ENCODE data around the gene XDH.

The XDH gene

DNA sequence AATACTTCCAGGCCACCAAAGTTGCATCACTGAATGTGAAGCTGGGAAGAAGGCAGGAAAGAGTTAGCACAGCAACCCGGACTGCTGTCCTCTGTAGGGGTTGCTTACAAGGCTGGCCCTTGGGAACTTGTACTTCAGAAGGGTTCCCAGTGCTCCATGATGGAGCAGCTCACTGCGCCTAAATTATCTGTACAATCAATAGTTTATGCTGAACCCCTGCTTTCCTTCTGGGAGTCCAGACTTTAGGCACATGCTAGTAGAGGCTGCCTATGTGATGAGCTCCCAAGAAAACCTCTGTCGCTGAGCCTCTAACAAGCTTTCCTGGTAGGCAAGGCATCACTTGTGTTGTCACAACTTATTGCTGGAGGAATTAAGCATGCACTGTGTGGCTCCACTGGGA, 34.3 kb downstream of the XDH start:
- no peak for DNase-seq
- no peaks in the 10 kb centered on the region for H3K4me1 ChIP-seq
- peaks cover 4% of the 10 kb centered on the region; the same call in 1 of the 2 replicates for H3K27me3 ChIP-seq
- no peaks in the 10 kb centered on the region for H3K36me3 ChIP-seq
- no peaks in the 10 kb centered on the region for H3K9me3 ChIP-seq
- H3K4me3 ChIP-seq (ENCODE audit: low read depth, low read length): no peak overlapping the region
- TF ChIP-seq, protein P1, sequence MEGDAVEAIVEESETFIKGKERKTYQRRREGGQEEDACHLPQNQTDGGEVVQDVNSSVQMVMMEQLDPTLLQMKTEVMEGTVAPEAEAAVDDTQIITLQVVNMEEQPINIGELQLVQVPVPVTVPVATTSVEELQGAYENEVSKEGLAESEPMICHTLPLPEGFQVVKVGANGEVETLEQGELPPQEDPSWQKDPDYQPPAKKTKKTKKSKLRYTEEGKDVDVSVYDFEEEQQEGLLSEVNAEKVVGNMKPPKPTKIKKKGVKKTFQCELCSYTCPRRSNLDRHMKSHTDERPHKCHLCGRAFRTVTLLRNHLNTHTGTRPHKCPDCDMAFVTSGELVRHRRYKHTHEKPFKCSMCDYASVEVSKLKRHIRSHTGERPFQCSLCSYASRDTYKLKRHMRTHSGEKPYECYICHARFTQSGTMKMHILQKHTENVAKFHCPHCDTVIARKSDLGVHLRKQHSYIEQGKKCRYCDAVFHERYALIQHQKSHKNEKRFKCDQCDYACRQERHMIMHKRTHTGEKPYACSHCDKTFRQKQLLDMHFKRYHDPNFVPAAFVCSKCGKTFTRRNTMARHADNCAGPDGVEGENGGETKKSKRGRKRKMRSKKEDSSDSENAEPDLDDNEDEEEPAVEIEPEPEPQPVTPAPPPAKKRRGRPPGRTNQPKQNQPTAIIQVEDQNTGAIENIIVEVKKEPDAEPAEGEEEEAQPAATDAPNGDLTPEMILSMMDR (IDR thresholded peaks at IDR 0.05; ENCODE audit: low read depth, low read length): no peak

DNA sequence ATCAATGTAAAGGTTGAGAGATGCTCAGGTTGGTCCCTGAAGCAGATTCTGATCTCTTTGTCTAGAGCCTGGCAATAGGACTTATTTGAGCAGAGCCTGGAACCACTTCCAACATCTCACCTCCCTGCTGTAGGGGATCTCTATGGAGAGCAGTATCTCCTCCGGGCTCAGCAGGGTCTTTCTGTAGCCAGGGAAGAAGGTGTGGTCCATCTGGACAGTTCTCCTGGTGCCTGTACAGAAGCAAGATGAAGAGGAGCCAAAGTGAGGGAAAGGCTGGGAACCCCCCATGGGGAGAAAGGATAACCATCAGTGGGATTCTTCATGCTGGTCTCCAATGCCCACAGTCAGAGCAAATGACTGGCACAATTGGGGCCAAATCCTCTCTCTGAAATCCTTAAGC, 34.8 kb downstream of the XDH start:
- DNase-seq: no peak
- H3K27me3 ChIP-seq: peaks cover 4% of the 10 kb centered on the region; the same call in 1 of the 2 replicates
- H3K4me3 ChIP-seq (ENCODE audit: low read depth, low read length): no peak overlapping the region
- no peaks in the 10 kb centered on the region for H3K36me3 ChIP-seq
- H3K4me1 ChIP-seq: no peaks in the 10 kb centered on the region
- no peaks in the 10 kb centered on the region for H3K9me3 ChIP-seq
- TF ChIP-seq, protein P1 (IDR thresholded peaks at IDR 0.05; ENCODE audit: low read depth, low read length): no peak

DNA sequence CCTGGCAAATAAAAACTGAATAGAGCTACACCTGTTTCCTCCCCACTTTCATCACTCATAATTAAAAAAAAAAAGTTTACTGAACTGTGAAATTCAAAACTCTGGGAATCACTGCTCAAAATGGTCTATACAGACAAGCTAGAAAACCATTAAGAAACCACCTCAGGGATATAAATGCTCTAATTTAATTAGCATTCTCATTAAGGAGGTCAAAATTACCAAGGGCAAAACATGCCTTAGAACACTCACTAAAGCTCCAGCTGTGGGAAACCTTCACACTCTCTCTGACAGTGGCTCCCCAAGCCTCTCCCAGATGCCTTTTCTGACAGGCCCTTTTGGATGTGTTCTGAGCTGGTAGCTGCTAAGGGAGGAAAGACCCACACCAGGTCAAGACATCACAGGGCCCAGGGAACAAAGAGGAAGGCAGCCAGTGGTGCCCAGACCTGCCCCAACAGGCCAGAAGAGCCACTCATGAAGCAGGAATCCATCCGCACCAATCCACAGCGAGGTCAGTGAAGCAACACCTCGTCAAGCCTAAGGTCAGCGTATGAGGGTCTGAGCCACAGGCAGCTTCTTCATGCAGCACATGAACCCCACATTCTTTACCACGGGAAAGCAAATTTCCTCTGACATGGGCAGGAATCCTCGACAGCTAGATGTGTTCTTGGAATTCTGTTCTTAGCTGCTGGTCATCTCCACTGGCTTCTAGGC, 35.6 kb downstream of the XDH start:
- no peaks in the 10 kb centered on the region for H3K4me1 ChIP-seq
- DNase-seq: no peak
- H3K36me3 ChIP-seq: no peaks in the 10 kb centered on the region
- TF ChIP-seq, protein P1 (IDR thresholded peaks at IDR 0.05; ENCODE audit: low read depth, low read length): no peak
- no peak overlapping the region for H3K4me3 ChIP-seq (ENCODE audit: low read depth, low read length)
- no peaks in the 10 kb centered on the region for H3K9me3 ChIP-seq
- peaks cover 4% of the 10 kb centered on the region; the same call in 1 of the 2 replicates for H3K27me3 ChIP-seq

DNA sequence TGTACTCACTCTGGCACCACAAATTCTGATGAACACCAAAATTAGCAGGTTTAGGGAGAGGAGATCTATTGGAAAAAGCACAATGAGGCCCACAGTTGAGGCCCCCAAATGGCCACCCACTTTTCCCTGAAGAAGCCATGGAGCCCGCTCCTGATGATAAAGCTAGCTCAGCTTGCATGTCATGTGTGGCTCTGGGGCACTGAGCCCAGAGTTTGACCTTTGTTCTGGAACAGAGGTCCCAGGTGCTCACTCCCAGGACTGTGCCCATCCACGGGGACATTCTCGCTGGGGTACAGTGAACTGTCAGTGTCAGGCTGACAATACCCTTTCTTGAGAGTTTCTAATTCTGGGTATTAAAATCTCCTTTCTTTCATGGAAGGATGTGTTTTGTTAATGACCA, 36.2 kb downstream of the XDH start:
- Histone ChIP-seq H3K36me3 (no peaks in the 10 kb centered on the region), H3K9me3 (no peaks in the 10 kb centered on the region), H3K27me3 (peaks cover 4% of the 10 kb centered on the region; the same call in 1 of the 2 replicates), H3K4me1 (no peaks in the 10 kb centered on the region), H3K4me3 (ENCODE audit: low read depth, low read length) (no peak overlapping the region)
- no peak for DNase-seq
- TF ChIP-seq, protein P1 (IDR thresholded peaks at IDR 0.05; ENCODE audit: low read depth, low read length): no peak

DNA sequence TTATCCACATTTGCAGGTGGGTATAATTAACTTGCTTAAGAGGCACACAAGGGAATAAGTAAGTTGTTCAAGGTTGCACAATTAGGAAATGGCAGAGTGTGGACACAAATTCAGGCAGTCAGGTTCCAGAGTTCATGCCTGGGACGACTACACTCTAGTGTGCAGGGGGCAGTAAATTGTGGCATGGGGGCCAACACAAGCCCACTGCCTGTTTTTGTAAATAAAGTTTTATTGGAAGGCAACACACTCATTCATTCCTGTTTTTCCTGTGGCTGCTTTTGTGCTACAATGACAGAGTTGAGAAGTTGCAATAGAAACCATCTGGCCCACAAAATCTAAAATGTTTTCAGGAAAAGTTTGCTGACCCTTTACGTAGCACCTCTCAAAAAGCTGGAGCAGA, 41.4 kb downstream of the XDH start:
- Histone ChIP-seq H3K9me3 (no peaks in the 10 kb centered on the region), H3K4me1 (no peaks in the 10 kb centered on the region), H3K27me3 (no peaks in the 10 kb centered on the region), H3K4me3 (ENCODE audit: low read depth, low read length) (no peak overlapping the region), H3K36me3 (no peaks in the 10 kb centered on the region)
- TF ChIP-seq, protein P1 (IDR thresholded peaks at IDR 0.05; ENCODE audit: low read depth, low read length): no peak
- no peak for DNase-seq

DNA sequence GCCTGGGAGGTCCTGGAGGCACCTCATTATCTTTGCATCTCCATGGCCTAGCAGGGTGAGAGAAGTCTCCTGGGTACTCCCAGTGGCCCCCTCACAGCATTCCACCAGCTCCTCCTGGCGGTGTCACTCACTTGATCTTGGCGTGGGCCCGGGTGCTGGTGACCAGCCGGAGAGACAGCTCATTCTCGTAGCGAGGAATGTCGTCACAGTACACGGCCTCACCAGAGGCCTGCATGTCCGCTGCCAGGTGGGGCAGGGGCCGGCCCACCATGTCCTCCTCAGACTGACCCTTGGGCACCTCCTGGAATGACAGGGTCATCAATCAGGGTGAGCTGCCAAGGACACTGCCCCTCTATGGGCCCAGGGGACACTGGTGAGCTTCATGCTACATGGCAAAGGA, 42.4 kb downstream of the XDH start:
- no peaks in the 10 kb centered on the region for H3K9me3 ChIP-seq
- H3K4me3 ChIP-seq (ENCODE audit: low read depth, low read length): no peak overlapping the region
- H3K27me3 ChIP-seq: no peaks in the 10 kb centered on the region
- no peaks in the 10 kb centered on the region for H3K36me3 ChIP-seq
- no peaks in the 10 kb centered on the region for H3K4me1 ChIP-seq
- DNase-seq: no peak
- TF ChIP-seq, protein P1 (IDR thresholded peaks at IDR 0.05; ENCODE audit: low read depth, low read length): no peak

Measured in BE2C (cell line).